B cell (primary cell): ENCODE measurements around the gene SRPK1. TPM values are rescaled to one million over a fixed set of nuclear protein-coding genes. Genes with fewer than 3 reads are reported as not detected.

Source experiments
- ATAC-seq: fragments of 200-7000 bp; cut with Tn5 transposase; one replicate; pipeline ENCODE4 v1.10.0; 2021; ENCODE audit warnings: low read depth, mild to moderate bottlenecking, moderate number of reproducible peaks, moderate library complexity
- CTCF ChIA-PET: fragments of 350-600 bp; sonication (Branson Sonifier 250); formaldehyde crosslinking; loops from one replicate; lab custom pipeline; 2021; ENCODE audit warnings: antibody characterized with exemption, inconsistent platforms; lab: Charles Lee
- POLR2A ChIA-PET: fragments of 350-600 bp; sonication (Branson Sonifier 250); formaldehyde crosslinking; loops from one replicate; lab custom pipeline; 2021; ENCODE audit warnings: antibody characterized with exemption; lab: Charles Lee
- DNase-seq: peaks from one replicate; pipeline ENCODE4 v3.0.0; 2013
- H2AFZ ChIP-seq: 2 replicates; pipeline ENCODE4 v1.6.1; 2012; ENCODE audit warnings: mild to moderate bottlenecking, low read depth, low read length; ENCODE audit not compliant: insufficient read depth, poor library complexity, severe bottlenecking
- H3K27ac ChIP-seq, 2 donors: 1 replicate in 1 of 2; 2 replicates in 1 of 2; pipeline ENCODE4 v1.5.1; 2012 to 2013; ENCODE audit warnings: low read length in 2 of 2, mild to moderate bottlenecking in 2 of 2, moderate library complexity in 1 of 2
- H3K27me3 ChIP-seq, 4 experiments: fragments of 200-600 bp in 1 of 4; sonication (generic) in 1 of 4; replicated peaks in 1 of 4; 1 replicate in 2 of 4; 2 replicates in 2 of 4; pipeline versions ENCODE4 v1.6.1 to v1.7.0; 2013 to 2016; ENCODE audit warnings: low read length in 3 of 4, mild to moderate bottlenecking in 2 of 4, mixed read lengths in 1 of 4, moderate library complexity in 1 of 4; ENCODE audit not compliant: insufficient read depth in 4 of 4, control insufficient read depth in 3 of 4; ENCODE audit errors: control extremely low read depth in 1 of 4
- H3K36me3 ChIP-seq, 2 experiments: replicated peaks in 1 of 2; 1 replicate in 1 of 2; 2 replicates in 1 of 2; pipeline versions ENCODE4 v1.6.1 to v1.7.1; 2013; ENCODE audit warnings: low read length in 1 of 2; ENCODE audit not compliant: insufficient read depth in 2 of 2, control insufficient read depth in 1 of 2; ENCODE audit errors: control extremely low read depth in 1 of 2, extremely low read depth in 1 of 2
- H3K4me1 ChIP-seq, 2 donors: fragments of 200-600 bp in 1 of 2; sonication (generic) in 1 of 2; 1 replicate in 1 of 2; 2 replicates in 1 of 2; pipeline versions ENCODE4 v1.5.1 to v1.6.1; 2013 to 2017; ENCODE audit warnings: low read length in 2 of 2; ENCODE audit not compliant: control insufficient read depth in 2 of 2, insufficient read depth in 2 of 2
- H3K4me2 ChIP-seq: replicated peaks from 2 replicates; pipeline ENCODE3; 2012; ENCODE audit warnings: mild to moderate bottlenecking, low read depth, low read length; ENCODE audit not compliant: poor library complexity, severe bottlenecking
- H3K4me3 ChIP-seq, 5 experiments: fragments of 200-600 bp in 1 of 5; sonication (generic) in 1 of 5; 1 replicate in 3 of 5; 2 replicates in 2 of 5; pipeline versions ENCODE4 v1.5.1 to v1.7.0; 2011 to 2016; ENCODE audit warnings: low read length in 4 of 5, mild to moderate bottlenecking in 4 of 5, low read depth in 2 of 5, control low read depth in 1 of 5, moderate library complexity in 1 of 5; ENCODE audit not compliant: insufficient read depth in 1 of 5; ENCODE audit errors: control extremely low read depth in 1 of 5, extremely low read depth in 1 of 5
- H3K79me2 ChIP-seq: fragments of 200-600 bp; sonication (generic); one replicate; pipeline ENCODE4 v1.6.0; 2016; ENCODE audit warnings: low read length; ENCODE audit not compliant: control insufficient read depth, insufficient read depth
- H3K9ac ChIP-seq: fragments of 200-600 bp; sonication (generic); 2 replicates; pipeline ENCODE4 v1.6.1; 2017; ENCODE audit warnings: mild to moderate bottlenecking, low read length, moderate library complexity
- H3K9me3 ChIP-seq, 3 donors: one replicate each; pipeline versions ENCODE4 v1.6.1 to v1.7.1; 2013; ENCODE audit warnings: low read length in 2 of 3; ENCODE audit not compliant: control insufficient read depth in 2 of 3, insufficient read depth in 1 of 3; ENCODE audit errors: control extremely low read depth in 1 of 3
- H4K20me1 ChIP-seq: 2 replicates; pipeline ENCODE4 v1.6.0; 2012; ENCODE audit warnings: mild to moderate bottlenecking, low read length; ENCODE audit not compliant: insufficient read depth, control insufficient read depth, poor library complexity, severe bottlenecking
- H3K27ac Mint-ChIP-seq: one replicate; pipeline ENCODE4 v1.8.0; 2021; ENCODE audit warnings: mixed read lengths
- H3K27me3 Mint-ChIP-seq: one replicate; pipeline ENCODE4 v1.8.0; 2021; ENCODE audit warnings: mixed read lengths
- H3K4me1 Mint-ChIP-seq: one replicate; pipeline ENCODE4 v1.8.0; 2021; ENCODE audit warnings: mixed read lengths
- H3K4me3 Mint-ChIP-seq: one replicate; pipeline ENCODE4 v1.8.0; 2021; ENCODE audit warnings: mixed read lengths
- H3K9me3 Mint-ChIP-seq: one replicate; pipeline ENCODE4 v1.8.0; 2022; ENCODE audit warnings: mixed read lengths; ENCODE audit not compliant: insufficient read depth
- CTCF ChIP-seq: fragments of 200-600 bp; IDR thresholded peaks from one replicate; pipeline ENCODE4 v1.8.0; 2022; ENCODE audit warnings: antibody characterized with exemption, mild to moderate bottlenecking
- EZH2 ChIP-seq: IDR thresholded peaks from 2 replicates; pipeline ENCODE4 v1.6.1; 2012; ENCODE audit warnings: borderline replicate concordance, low read depth, mild to moderate bottlenecking, moderate library complexity, low read length; ENCODE audit not compliant: insufficient read depth, poor library complexity, severe bottlenecking
- WGBS: methylation state at CpG from one replicate; pipeline ENCODE4 v1.1.5; 2013; ENCODE audit warnings: missing lambda C conversion rate; ENCODE audit not compliant: insufficient coverage; 5-methylcytosine and 5-hydroxymethylcytosine counted together
- intact Hi-C: fragments of 100-400 bp; cut with micrococcal nuclease; formaldehyde crosslinking; loops from one replicate; pipeline ENCODE4 v1.10.0; 2022
- polyA plus RNA-seq: library from polyadenylated mRNA; depleted of rRNA; stranded (reverse); fragments of >200 nt; gene quantifications from 2 replicates; pipeline ENCODE4 v1.2.3, GENCODE V29; 2012
- total RNA-seq, 2 donors: library from RNA; stranded (reverse); fragments of 120-200 nt in 1 of 2; gene quantifications; 1 replicate in 1 of 2; 2 replicates in 1 of 2; pipeline versions ENCODE4 v1.2.3 to v1.2.4, GENCODE V29; 2013 to 2022

Gene SRPK1
- total and polyA plus RNA-seq, 2 donors (not counting 1 experiment from before 2014, with no cell fraction given): 9.7 to 53.3 TPM

GRCh38 chr6:35945650-35946025 lies 24.7 kb upstream of the SRPK1 start:
- no peaks in the 10 kb centered on the region for H3K4me1 ChIP-seq
- no peak overlapping the region for H3K4me3 Mint-ChIP-seq
- WGBS: 57% methylated on average over 1 of the region's 1 CpG
- ATAC-seq (no peak), DNase-seq (no peak)
- intact Hi-C loops: no loop called here
- no peak for TF ChIP-seq CTCF
- TF ChIP-seq EZH2: no peak
- H3K4me1 Mint-ChIP-seq: no peaks in the 10 kb centered on the region
- H3K27me3 Mint-ChIP-seq: peaks cover 6% of the 10 kb centered on the region
- no peak overlapping the region for H3K4me2 ChIP-seq
- no peaks in the 10 kb centered on the region for H3K9me3 ChIP-seq
- no peaks in the 10 kb centered on the region for H3K36me3 ChIP-seq
- no peak overlapping the region for H3K4me3 ChIP-seq
- no peaks in the 10 kb centered on the region for H3K79me2 ChIP-seq
- peaks cover 8% of the 10 kb centered on the region for H3K9me3 Mint-ChIP-seq
- H3K27me3 ChIP-seq: no peaks in the 10 kb centered on the region
- no peak overlapping the region for H3K27ac Mint-ChIP-seq
- H4K20me1 ChIP-seq: no peaks in the 10 kb centered on the region
- H3K9ac ChIP-seq: no peak overlapping the region
- POLR2A ChIA-PET: no interaction called here
- CTCF ChIA-PET: no interaction called here
- no peak overlapping the region for H2AFZ ChIP-seq
- H3K27ac ChIP-seq: no peak overlapping the region

- H3K79me2 ChIP-seq: no peaks in the 10 kb centered on the region
- no peaks in the 10 kb centered on the region for H4K20me1 ChIP-seq
- Mint-ChIP-seq H3K27ac (no peak overlapping the region), H3K4me1 (no peaks in the 10 kb centered on the region), H3K27me3 (peaks cover 9% of the 10 kb centered on the region), H3K4me3 (no peak overlapping the region), H3K9me3 (peaks cover 10% of the 10 kb centered on the region)
- H3K9ac ChIP-seq: no peak overlapping the region
- ChIA-PET CTCF (no interaction called here), POLR2A (no interaction called here)
- ATAC-seq (no peak), DNase-seq (no peak)
- H3K4me1 ChIP-seq: no peaks in the 10 kb centered on the region
- intact Hi-C loops: no loop called here
- H3K4me3 ChIP-seq: no peak overlapping the region
- H3K36me3 ChIP-seq: no peaks in the 10 kb centered on the region
- peaks cover 0 to 3% (median 0%) of the 10 kb centered on the region in 4 experiments for H3K27me3 ChIP-seq
- no peak overlapping the region for H2AFZ ChIP-seq
- TF ChIP-seq EZH2 (no peak), CTCF (no peak)
- 100% methylated on average over 1 of the region's 1 CpG for WGBS
- no peak overlapping the region for H3K27ac ChIP-seq
- peaks cover 0 to 3% (median 0%) of the 10 kb centered on the region in 3 donors for H3K9me3 ChIP-seq
- H3K4me2 ChIP-seq: no peak overlapping the region
These were observed 22.5 kb upstream of the SRPK1 start for GRCh38 chr6:35943390-35943789.
